Hematopoietic multipotent progenitor cell treated with erythropoietin and hydrocortisone succinate and interleukin-3 and kit ligand, for 17 days (in vitro differentiated cells): Measurements from ENCODE around the gene EGLN1.
"Not testable (repeated sequence)": the region's sequence is repeated elsewhere in the genome, so short reads cannot be mapped to it uniquely, and the experiment has no call there.

ENCODE experiments used
- DNase-seq: peaks from one replicate; pipeline ENCODE4 v3.0.0-alpha.2; 2015; ENCODE audit warnings: low spot score

EGLN1 gene

DNA sequence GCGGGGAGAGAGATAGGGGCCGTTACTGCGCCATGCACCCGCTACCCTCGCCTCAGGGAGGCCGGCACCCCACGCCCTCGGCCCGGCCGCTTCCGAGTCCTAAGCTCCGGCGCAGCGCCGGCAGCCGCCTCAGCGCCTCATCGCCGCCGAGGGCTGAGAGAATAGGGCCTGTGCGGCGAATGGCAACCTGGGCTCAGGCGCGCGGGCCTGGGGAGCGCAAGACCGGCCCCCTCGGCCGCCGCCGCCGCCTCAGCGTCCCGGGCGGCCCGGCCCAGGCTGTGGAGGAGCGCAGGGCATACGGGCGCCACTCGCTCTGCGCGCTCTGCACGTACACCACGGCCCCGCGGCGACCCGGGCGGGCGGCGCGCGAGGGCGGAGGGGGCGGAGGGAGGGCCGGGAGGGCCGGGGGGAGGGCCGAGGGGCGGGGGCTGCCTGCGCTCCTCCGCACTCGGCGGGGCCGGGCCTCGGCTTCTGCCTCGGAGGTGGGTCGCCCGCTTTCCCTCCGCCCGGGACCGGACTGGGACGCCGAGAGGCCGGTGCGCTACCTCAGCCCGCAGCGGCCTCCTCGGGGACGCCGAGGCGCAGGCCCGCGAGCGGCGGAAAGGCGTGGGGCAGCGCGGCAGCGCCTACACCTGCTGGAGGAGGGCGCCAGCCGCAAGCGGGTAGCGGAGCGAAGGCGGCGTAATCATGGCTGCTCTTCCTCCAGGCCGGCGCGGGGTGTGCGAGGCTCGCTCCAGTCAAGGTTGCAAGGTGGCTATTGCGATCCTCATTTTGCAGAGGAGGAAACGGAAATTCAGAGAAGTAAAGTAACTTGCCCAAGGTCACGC, at the start of gene EGLN1:
EGLN1 (minus strand) TSS at position 317 of the 827 bp plus-strand sequence. CDS start 399 bp downstream, outside the sequence.
- peak; percentile 74 for DNase-seq

DNA sequence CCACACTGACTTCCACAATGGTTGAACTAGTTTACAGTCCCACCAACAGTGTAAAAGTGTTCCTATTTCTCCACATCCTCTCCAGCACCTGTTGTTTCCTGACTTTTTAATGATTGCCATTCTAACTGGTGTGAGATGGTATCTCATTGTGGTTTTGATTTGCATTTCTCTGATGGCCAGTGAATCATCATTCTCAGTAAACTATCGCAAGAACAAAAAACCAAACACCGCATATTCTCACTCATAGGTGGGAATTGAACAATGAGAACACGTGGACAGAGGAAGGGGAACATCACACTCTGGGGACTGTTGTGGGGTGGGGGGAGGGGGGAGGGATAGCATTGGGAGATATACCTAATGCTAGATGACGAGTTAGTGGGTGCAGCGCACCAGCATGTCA, 49.4 kb upstream of the EGLN1 start:
- DNase-seq = not testable (repeated sequence)

DNA sequence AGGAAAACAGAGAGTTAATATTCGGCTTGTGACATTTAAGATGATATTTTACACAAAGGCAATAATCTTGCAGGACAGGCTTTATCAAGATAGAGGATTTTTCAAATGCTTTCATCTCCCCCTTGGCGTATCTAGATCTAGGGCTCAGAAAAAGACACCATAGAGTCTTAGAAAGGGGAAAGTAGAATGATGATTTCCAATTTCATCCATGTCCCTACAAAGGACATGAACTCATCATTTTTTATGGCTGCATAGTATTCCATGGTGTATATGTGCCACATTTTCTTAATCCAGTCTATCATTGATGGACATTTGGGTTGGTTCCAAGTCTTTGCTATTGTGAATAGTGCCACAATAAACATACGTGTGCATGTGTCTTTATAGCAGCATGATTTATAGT, 48.9 kb upstream of the EGLN1 start:
- not testable (repeated sequence) for DNase-seq

- DNase-seq = no peak
Measured at GRCh38 chr1:231467986-231468385, 45.9 kb upstream of the EGLN1 start.

GRCh38 chr1:231465051-231465450, 43.0 kb upstream of the EGLN1 start:
- DNase-seq = no peak

- no peak for DNase-seq
Measured at GRCh38 chr1:231463541-231463940, 41.5 kb upstream of the EGLN1 start.

DNA sequence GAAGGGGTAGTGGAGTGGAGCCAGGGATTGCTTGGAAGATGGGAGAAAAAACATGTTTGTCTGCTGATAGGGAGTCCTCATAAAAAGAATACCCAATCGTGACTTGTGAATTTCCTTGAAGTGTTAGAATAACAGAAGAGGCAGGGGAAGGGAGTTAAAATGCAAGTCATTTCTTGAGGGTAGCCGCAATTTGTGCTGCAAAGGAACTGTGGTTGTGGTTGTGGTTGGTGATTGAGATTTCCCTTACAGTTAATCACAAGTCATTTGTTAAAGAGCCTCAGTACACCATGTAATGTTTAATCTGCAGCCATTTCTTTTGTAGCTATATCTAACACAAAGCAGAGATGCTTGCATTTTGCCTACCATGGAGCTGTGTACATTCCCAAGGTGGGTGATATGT, 38.5 kb upstream of the EGLN1 start:
- no peak for DNase-seq

GRCh38 chr1:231459438-231459837, 37.4 kb upstream of the EGLN1 start:
- not testable (repeated sequence) for DNase-seq

DNA sequence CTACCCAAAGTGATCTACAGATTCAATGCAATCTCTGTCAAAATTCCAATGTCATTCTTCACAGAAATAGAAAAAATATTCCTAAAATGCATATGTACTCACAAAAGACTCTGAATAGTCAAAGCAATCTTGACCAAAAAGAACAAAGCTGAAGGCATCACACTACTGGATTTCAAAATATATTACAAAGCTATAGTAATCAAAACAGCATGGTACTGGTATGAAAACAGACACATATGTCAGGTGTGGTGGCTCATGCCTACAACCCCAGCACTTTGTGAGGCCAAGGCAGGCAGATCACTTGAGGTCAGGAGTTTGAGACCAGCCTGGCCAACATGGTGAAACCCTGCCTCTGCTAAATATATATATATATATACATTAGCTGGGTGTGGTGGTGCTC, 35.9 kb upstream of the EGLN1 start:
- DNase-seq = not testable (repeated sequence)

GRCh38 chr1:231454133-231454532, 32.0 kb upstream of the EGLN1 start:
- DNase-seq = not testable (repeated sequence)

DNA sequence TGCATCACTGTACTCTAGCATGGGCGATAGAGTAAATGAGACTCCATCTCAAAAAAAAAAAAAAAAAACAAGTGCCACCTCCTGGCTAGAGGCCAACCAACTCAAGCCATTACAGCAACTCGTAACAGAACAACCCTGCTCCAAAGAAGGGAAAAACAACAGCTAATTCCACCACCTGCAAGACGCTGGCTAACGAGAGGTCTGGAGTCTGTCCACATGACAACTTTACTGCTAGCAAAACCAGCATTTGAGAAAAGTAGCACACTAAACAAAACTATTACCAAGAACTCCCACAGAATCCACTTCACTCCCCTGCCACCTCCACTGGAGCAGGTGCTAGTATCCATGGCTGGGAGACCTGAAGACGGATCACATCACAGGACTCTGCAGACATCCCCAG, 24.1 kb upstream of the EGLN1 start:
- DNase-seq = no peak

- no peak for DNase-seq
Measured at GRCh38 chr1:231444059-231444458, 22.0 kb upstream of the EGLN1 start.

DNA sequence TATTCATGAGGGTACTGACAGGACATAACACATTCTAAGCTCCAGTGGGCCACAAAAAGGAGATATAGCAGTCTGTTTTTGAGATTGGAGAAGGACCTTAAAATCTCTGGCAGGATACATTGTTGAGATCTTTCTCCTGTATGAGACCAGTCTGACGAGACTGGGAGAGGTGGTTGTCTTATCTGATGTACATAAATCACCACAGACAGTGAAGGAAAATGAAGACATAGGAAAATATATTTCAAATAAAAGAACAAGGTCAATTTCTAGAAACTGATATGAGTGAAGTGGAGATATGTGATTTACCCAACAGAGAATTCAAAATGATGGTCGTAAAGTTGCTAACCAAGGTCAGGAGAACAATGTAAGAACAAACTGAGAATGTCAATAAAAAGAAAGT, 21.3 kb upstream of the EGLN1 start:
- no peak for DNase-seq

DNA sequence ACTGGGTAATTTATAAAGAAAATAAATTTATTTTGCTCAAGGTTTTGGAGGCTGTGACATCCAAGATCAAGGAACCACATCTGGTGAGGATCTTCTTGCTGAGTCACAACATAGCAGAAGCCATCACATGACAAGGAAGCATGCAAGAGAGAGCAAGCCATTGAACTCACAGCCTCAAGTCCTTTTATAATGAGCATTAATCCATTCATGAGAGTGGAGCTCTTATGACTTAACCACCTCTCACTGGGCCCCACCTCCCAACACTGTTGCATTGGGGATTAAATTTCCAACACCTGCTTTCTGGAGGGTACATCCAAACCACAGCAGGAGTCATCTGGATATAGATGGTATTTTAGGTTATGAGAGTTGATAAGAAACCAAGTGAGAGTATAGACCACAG, 20.6 kb upstream of the EGLN1 start:
- no peak for DNase-seq

- no peak for DNase-seq
Measured at GRCh38 chr1:231432996-231433395, 10.9 kb upstream of the EGLN1 start.

GRCh38 chr1:231431665-231432415, 9.8 kb upstream of the EGLN1 start:
- no peak for DNase-seq

- DNase-seq = not testable (repeated sequence)
Measured at GRCh38 chr1:231430678-231431352, 8.7 kb upstream of the EGLN1 start.

DNA sequence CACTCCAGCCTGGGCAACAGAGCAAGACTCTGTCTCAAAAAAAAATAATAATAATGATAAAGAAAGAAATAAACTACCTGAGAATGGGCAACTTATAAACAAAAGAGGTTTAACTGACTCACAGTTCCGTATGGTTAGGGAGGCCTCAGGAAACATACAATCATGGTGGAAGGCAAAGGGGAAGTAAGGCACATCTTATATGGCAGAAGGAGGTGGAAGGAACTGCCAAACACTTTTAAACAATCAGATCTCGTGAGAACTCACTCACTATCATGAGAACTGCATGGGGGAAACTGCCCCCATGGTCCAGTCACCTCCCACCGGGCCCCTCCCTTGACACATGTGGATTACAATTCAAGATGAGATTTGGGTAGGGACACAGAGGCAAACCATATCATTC, 6.3 kb upstream of the EGLN1 start:
- no peak for DNase-seq

GRCh38 chr1:231424950-231425805, 3.1 kb upstream of the EGLN1 start:
- DNase-seq = no peak

- DNase-seq = no peak
Measured at GRCh38 chr1:231423648-231424047, 1.6 kb upstream of the EGLN1 start.

- DNase-seq = no peak
Measured at GRCh38 chr1:231422798-231423309, 767 bp upstream of the EGLN1 start.
